Body of pancreas (tissue), 4 donors: ENCODE results near the gene IFT88. TPM values are rescaled to one million over a fixed set of nuclear protein-coding genes. Genes with fewer than 3 reads are reported as not detected.

Experiments
- ATAC-seq: fragments of 150-250 bp; one replicate; pipeline ENCODE4 v1.9.1; 2016
- DNase-seq, 4 donors: peaks; one replicate each; pipeline ENCODE4 v3.0.0-alpha.2; 2019
- H3K27ac ChIP-seq, 4 donors: fragments of 200-600 bp; sonication (generic); 1 replicate in 3 of 4; 2 replicates in 1 of 4; pipeline versions ENCODE4 v1.5.1 to v1.6.1; 2016 to 2019; ENCODE audit warnings: mild to moderate bottlenecking in 1 of 4, mixed read lengths in 1 of 4, moderate library complexity in 1 of 4
- H3K27me3 ChIP-seq, 2 donors: fragments of 200-600 bp; sonication (generic); one replicate each; pipeline ENCODE4 v1.6.0; 2016; ENCODE audit warnings: mild to moderate bottlenecking in 1 of 2
- H3K36me3 ChIP-seq, 2 donors: fragments of 200-600 bp; sonication (generic); replicated peaks in 1 of 2; 2 replicates each; pipeline ENCODE4 v1.5.1; 2016; ENCODE audit warnings: low read depth in 2 of 2; ENCODE audit not compliant: insufficient read depth in 1 of 2
- H3K4me1 ChIP-seq: fragments of 200-600 bp; sonication (generic); one replicate; pipeline ENCODE4 v1.6.0; 2016
- H3K4me3 ChIP-seq, 2 donors: fragments of 200-600 bp; sonication (generic); 1 replicate in 1 of 2; 2 replicates in 1 of 2; pipeline ENCODE4 v1.5.1; 2016 to 2019
- H3K9me3 ChIP-seq, 3 donors: fragments of 200-600 bp; sonication (generic); 1 replicate in 2 of 3; 2 replicates in 1 of 3; pipeline ENCODE4 v1.5.1; 2016
- POLR2A ChIP-seq, 3 donors: fragments of 450-650 bp; IDR thresholded peaks; one replicate each; pipeline ENCODE4 v1.6.1; 2016; ENCODE audit warnings: antibody characterized with exemption in 3 of 3, mild to moderate bottlenecking in 2 of 3
- WGBS, 2 donors: methylation state at CpG; one replicate each; pipeline ENCODE4 v1.1.5; 2017; 5-methylcytosine and 5-hydroxymethylcytosine counted together
- intact Hi-C: fragments of 100-400 bp; cut with DNase I; formaldehyde crosslinking; loops from one replicate; pipeline ENCODE4 v1.15.1; 2023
- total RNA-seq, 2 donors: library from RNA; depleted of rRNA; stranded (reverse); fragments of >200 nt; gene quantifications; one replicate each; pipeline ENCODE4 v1.1.0, GENCODE V29; 2016
- TF ChIP-seq, protein P1 (sequence below), 7 experiments: fragments of 450-650 bp in 4 of 7; fragments of 200-600 bp in 3 of 7; sonication (generic) in 3 of 7; IDR thresholded peaks; one replicate each; pipeline ENCODE4 v1.5.1; 2016 to 2019; ENCODE audit warnings: antibody characterized with exemption in 7 of 7

IFT88 gene
- total RNA-seq, 2 donors from 2014 or later, result 9.6 to 16.5 TPM

DNA sequence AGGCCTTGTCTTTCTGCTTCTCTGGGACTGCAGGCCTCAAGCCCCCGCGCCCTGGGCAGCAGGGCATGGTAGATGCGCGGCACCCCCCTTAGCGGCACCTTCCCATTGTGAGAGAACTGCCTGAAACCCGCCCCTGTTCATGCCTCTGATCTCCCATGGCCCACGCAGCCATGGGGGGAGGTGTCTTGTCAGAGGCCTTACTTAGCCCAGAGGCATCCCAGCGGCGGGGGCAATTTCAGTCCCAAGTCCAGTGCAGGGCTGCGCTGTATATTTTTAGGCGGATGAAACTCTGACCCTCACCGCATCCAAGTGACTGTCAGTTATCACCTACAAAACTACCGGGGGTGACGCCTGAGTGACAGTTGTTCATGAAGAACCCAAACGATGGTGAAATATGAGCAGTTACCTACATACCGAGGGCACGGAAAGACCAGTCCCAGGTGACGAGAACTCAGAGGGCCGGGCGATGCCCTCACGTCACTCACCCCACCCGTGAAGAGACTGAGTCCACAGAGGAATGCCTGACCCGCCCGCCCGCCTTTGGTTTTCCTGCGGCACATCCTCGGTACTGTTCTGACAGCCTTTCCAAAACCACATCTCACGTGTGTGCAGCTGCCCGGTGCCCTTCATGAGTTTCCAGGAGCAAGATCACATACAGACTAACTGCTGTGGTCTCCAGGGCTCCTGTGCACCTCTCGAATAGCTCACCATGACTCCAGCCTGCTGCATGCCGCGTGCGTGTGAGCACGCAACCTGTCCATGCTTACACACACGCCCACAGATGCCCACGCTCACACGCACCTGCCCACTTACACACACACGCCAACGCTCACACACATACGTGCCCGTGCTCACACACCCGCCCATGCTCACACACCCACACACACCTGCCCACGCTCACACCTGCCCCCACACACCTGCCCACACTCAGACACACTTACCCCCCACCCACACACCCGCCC, 150.9 kb downstream of the IFT88 start:
- WGBS, 2 donors, result 85 to 94% methylated on average over 27 to 43 of the region's 44 CpGs
- H3K9me3 ChIP-seq, result no peaks in the 10 kb centered on the region
- H3K36me3 ChIP-seq, result no peaks in the 10 kb centered on the region
- no peak for ATAC-seq
- TF ChIP-seq POLR2A (IDR thresholded peaks at IDR 0.05), result no peak
- TF ChIP-seq, protein P1, sequence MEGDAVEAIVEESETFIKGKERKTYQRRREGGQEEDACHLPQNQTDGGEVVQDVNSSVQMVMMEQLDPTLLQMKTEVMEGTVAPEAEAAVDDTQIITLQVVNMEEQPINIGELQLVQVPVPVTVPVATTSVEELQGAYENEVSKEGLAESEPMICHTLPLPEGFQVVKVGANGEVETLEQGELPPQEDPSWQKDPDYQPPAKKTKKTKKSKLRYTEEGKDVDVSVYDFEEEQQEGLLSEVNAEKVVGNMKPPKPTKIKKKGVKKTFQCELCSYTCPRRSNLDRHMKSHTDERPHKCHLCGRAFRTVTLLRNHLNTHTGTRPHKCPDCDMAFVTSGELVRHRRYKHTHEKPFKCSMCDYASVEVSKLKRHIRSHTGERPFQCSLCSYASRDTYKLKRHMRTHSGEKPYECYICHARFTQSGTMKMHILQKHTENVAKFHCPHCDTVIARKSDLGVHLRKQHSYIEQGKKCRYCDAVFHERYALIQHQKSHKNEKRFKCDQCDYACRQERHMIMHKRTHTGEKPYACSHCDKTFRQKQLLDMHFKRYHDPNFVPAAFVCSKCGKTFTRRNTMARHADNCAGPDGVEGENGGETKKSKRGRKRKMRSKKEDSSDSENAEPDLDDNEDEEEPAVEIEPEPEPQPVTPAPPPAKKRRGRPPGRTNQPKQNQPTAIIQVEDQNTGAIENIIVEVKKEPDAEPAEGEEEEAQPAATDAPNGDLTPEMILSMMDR (IDR thresholded peaks at IDR 0.05), result no peak
- peaks cover 19% of the 10 kb centered on the region for H3K4me1 ChIP-seq
- no peak overlapping the region for H3K4me3 ChIP-seq
- intact Hi-C loops, result loop anchor here (10.0 kb wide), 1 partner anchor 107 kb away; no protein-coding TSS in a partner anchor
- peaks cover 0 to 13% of the 10 kb centered on the region in 2 donors for H3K27me3 ChIP-seq
- no peak for DNase-seq
- H3K27ac ChIP-seq, result no peak overlapping the region

DNA sequence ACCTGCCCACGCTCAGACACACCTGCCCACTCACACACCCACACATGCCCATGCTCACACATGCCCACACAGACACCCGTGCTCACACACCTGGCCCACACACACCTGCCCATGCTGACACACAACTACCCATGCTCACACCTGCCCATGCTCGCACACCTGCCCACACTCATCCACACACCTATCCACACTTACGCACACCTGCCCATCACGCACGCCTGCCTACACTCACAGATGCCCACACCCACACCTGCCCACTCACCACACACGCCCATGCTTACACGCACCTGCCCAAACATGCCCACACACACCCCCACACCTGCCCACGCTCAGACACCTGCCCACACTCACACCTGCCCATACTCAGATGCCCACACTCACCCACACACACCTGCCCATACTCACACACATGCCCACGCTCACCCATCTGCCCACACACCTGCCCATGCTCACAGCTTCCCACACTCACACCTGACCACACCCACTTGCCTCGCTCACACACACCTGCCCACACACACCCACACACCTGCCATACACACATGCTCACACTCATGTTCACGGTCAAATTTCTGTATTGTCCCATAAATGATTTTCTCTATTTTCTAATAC, 152.1 kb downstream of the IFT88 start:
- WGBS, 2 donors, result 79 to 87% methylated on average over 12 of the region's 12 CpGs
- Histone ChIP-seq H3K27ac (no peak overlapping the region), H3K36me3 (no peaks in the 10 kb centered on the region), H3K9me3 (no peaks in the 10 kb centered on the region), H3K4me1 (peaks cover 14% of the 10 kb centered on the region), H3K4me3 (no peak overlapping the region), H3K27me3 (peaks cover 0 to 13% of the 10 kb centered on the region in 2 donors)
- TF ChIP-seq, protein P1 (IDR thresholded peaks at IDR 0.05), result no peak
- no peak for TF ChIP-seq POLR2A (IDR thresholded peaks at IDR 0.05)
- ATAC-seq, result no peak
- intact Hi-C loops, result loop anchor here (10.0 kb wide), 1 partner anchor 106 kb away; no protein-coding TSS in a partner anchor
- no peak for DNase-seq

DNA sequence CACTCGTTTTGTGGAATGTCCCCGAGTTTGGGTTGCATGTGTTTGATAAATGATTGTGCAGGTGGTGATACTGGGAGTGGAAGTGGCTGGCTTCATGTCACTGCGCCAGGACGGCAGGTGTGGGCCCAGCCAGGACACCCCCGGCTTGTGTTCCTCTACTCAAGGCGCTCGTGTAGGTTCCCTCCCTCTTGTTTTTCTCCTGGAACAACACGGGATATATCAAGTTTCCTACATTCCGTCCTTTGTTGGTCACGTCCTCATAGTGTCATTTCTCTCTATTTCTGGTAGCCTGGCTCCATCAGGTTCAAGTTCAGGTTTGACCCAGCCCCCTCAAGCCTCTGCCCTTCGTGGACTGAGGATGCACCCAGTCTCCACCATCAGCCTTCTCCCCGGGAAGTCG, 152.8 kb downstream of the IFT88 start:
- Histone ChIP-seq H3K4me1 (peaks cover 14% of the 10 kb centered on the region), H3K27me3 (peaks cover 0 to 13% of the 10 kb centered on the region in 2 donors), H3K9me3 (no peaks in the 10 kb centered on the region), H3K4me3 (no peak overlapping the region), H3K27ac (no peak overlapping the region), H3K36me3 (no peaks in the 10 kb centered on the region)
- ATAC-seq (no peak), DNase-seq (no peak)
- intact Hi-C loops, result loop anchor here (10.0 kb wide), 1 partner anchor 105 kb away; no protein-coding TSS in a partner anchor
- TF ChIP-seq POLR2A (IDR thresholded peaks at IDR 0.05), result no peak
- TF ChIP-seq, protein P1 (IDR thresholded peaks at IDR 0.05), result no peak
- WGBS, 2 donors, result 67 to 70% methylated on average over 13 of the region's 13 CpGs

DNA sequence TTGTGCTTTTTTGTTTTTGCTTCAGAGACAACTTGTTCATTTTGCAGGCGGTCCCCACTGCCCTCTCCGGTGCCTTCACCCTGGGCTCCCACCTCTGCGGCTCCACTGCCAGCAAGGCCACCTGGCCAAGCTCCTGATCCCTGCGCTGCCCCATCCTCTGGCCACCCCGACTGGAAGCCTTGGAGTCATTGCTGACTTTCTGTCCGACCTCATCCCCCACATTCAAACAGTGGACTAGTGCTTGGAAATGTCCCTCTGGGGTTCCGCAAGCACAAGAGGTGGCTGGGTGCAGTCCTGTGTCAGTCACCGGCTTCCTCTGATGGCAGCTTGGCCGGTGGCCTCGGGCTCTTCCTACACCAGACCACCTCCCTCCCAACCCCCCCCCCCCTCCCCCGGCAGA, 153.5 kb downstream of the IFT88 start:
- no peak for TF ChIP-seq POLR2A (IDR thresholded peaks at IDR 0.05)
- TF ChIP-seq, protein P1 (IDR thresholded peaks at IDR 0.05), result no peak
- 81 to 86% methylated on average over 8 to 11 of the region's 11 CpGs for WGBS, 2 donors
- intact Hi-C loops, result no loop called here
- Histone ChIP-seq H3K36me3 (no peaks in the 10 kb centered on the region), H3K4me1 (peaks cover 14% of the 10 kb centered on the region), H3K27me3 (peaks cover 0 to 13% of the 10 kb centered on the region in 2 donors), H3K27ac (no peak overlapping the region), H3K4me3 (no peak overlapping the region), H3K9me3 (no peaks in the 10 kb centered on the region)
- DNase-seq (no peak), ATAC-seq (no peak)
